WTC11 (cell line): ENCODE results near the gene SELENOS. TPM values are rescaled to one million over a fixed set of nuclear protein-coding genes. Genes with fewer than 3 reads are reported as not detected.

Source experiments
- ATAC-seq: fragments of 200-7000 bp; cut with Tn5 transposase; 2 replicates; pipeline ENCODE4 v1.10.0; 2021; ENCODE audit warnings: mild to moderate bottlenecking, moderate library complexity
- CTCF ChIA-PET: fragments of 300-600 bp; sonication (Branson Sonifier 250); formaldehyde crosslinking; loops from one replicate; lab custom pipeline; 2021; ENCODE audit warnings: antibody characterized with exemption; lab: Charles Lee
- POLR2A ChIA-PET: fragments of 350-600 bp; sonication (Branson Sonifier 250); formaldehyde crosslinking; loops from one replicate; lab custom pipeline; 2021; ENCODE audit warnings: antibody characterized with exemption; lab: Charles Lee
- DNase-seq: peaks from one replicate; pipeline ENCODE4 v3.0.0; 2021; ENCODE audit warnings: low spot score
- H3K27ac Mint-ChIP-seq: 2 replicates; pipeline ENCODE4 v1.8.0; 2021; ENCODE audit warnings: mixed read lengths
- H3K27me3 Mint-ChIP-seq: 2 replicates; pipeline ENCODE4 v1.8.0; 2021; ENCODE audit warnings: low read depth, mild to moderate bottlenecking, moderate library complexity, mixed read lengths
- H3K36me3 Mint-ChIP-seq: 2 replicates; pipeline ENCODE4 v1.8.0; 2021; ENCODE audit warnings: mixed read lengths
- H3K4me1 Mint-ChIP-seq: 2 replicates; pipeline ENCODE4 v1.8.0; 2022; ENCODE audit warnings: mixed read lengths
- H3K4me3 Mint-ChIP-seq: 2 replicates; pipeline ENCODE4 v1.8.0; 2021; ENCODE audit warnings: mild to moderate bottlenecking, moderate library complexity, mixed read lengths
- H3K9me3 Mint-ChIP-seq: 2 replicates; pipeline ENCODE4 v1.8.0; 2021; ENCODE audit warnings: mixed read lengths
- ELF4 ChIP-seq: sonication (generic); formaldehyde crosslinking; IDR thresholded peaks from 2 replicates; pipeline ENCODE4 v1.8.1; 2022; ENCODE audit warnings: low read depth, mild to moderate bottlenecking, moderate library complexity, missing genetic modification reagents
- ESRRA ChIP-seq: sonication (generic); formaldehyde crosslinking; IDR thresholded peaks from 2 replicates; pipeline ENCODE4 v1.8.1; 2022; ENCODE audit warnings: mild to moderate bottlenecking, missing genetic modification reagents, borderline replicate concordance
- ETV6 ChIP-seq: sonication (generic); formaldehyde crosslinking; IDR thresholded peaks from 2 replicates; pipeline ENCODE4 v1.8.1; 2022; ENCODE audit warnings: mild to moderate bottlenecking, missing genetic modification reagents
- FOXJ3 ChIP-seq: sonication (generic); formaldehyde crosslinking; IDR thresholded peaks from 2 replicates; pipeline ENCODE4 v1.9.0; 2021; ENCODE audit warnings: missing genetic modification reagents, mild to moderate bottlenecking, borderline replicate concordance
- JUN ChIP-seq: sonication (generic); formaldehyde crosslinking; IDR thresholded peaks from 2 replicates; pipeline ENCODE4 v1.8.0; 2023; ENCODE audit warnings: mild to moderate bottlenecking, missing genetic modification reagents
- MYBL2 ChIP-seq: sonication (generic); formaldehyde crosslinking; IDR thresholded peaks from 2 replicates; pipeline ENCODE4 v1.8.1; 2023; ENCODE audit warnings: mild to moderate bottlenecking, moderate library complexity, missing genetic modification reagents
- NFATC4 ChIP-seq: fragments of 250-450 bp; sonication (Bioruptor Pico); IDR thresholded peaks from 2 replicates; pipeline ENCODE4 v1.9.0; 2021; ENCODE audit warnings: mild to moderate bottlenecking
- NR1H2 ChIP-seq: sonication (generic); formaldehyde crosslinking; IDR thresholded peaks from 2 replicates; pipeline ENCODE4 v1.9.0; 2021; ENCODE audit warnings: mild to moderate bottlenecking, moderate library complexity, missing genetic modification reagents
- NR3C1 ChIP-seq: sonication (generic); formaldehyde crosslinking; conservative IDR thresholded peaks from 2 replicates; pipeline ENCODE4 v1.8.1; 2023; ENCODE audit warnings: low read depth, mild to moderate bottlenecking, missing genetic modification reagents
- TCF7 ChIP-seq: sonication (generic); formaldehyde crosslinking; IDR thresholded peaks from 2 replicates; pipeline ENCODE4 v1.8.0; 2022; ENCODE audit warnings: mild to moderate bottlenecking, low read depth, missing genetic modification reagents, moderate library complexity
- TEAD4 ChIP-seq: sonication (generic); formaldehyde crosslinking; IDR thresholded peaks from 2 replicates; pipeline ENCODE4 v1.8.0; 2022; ENCODE audit warnings: mild to moderate bottlenecking, missing genetic modification reagents
- ZBTB21 ChIP-seq: sonication (generic); formaldehyde crosslinking; IDR thresholded peaks from 2 replicates; pipeline ENCODE4 v1.8.1; 2023; ENCODE audit warnings: mild to moderate bottlenecking, missing genetic modification reagents, borderline replicate concordance
- ZNF232 ChIP-seq: sonication (generic); formaldehyde crosslinking; IDR thresholded peaks from 2 replicates; pipeline ENCODE4 v1.8.0; 2022; ENCODE audit warnings: mild to moderate bottlenecking, missing genetic modification reagents
- ZNF396 ChIP-seq: fragments of 250-450 bp; sonication (Bioruptor Pico); IDR thresholded peaks from 2 replicates; pipeline ENCODE4 v1.8.0; 2021; ENCODE audit warnings: mild to moderate bottlenecking, moderate library complexity, borderline replicate concordance
- total RNA-seq: library from RNA; stranded (reverse); gene quantifications from 3 replicates; pipeline ENCODE4 v1.2.3, GENCODE V29; 2021
- TF ChIP-seq, protein P1 (sequence below): sonication (generic); formaldehyde crosslinking; IDR thresholded peaks from 2 replicates; pipeline ENCODE4 v1.8.1; 2022; ENCODE audit warnings: mild to moderate bottlenecking, moderate library complexity, missing genetic modification reagents
- TF ChIP-seq, protein P2 (sequence below): sonication (generic); formaldehyde crosslinking; IDR thresholded peaks from 2 replicates; pipeline ENCODE4 v1.8.0; 2022; ENCODE audit warnings: missing genetic modification reagents
- TF ChIP-seq, protein P3 (sequence below): fragments of 200-600 bp; IDR thresholded peaks from 2 replicates; pipeline ENCODE4 v1.8.0; 2022; ENCODE audit warnings: antibody characterized with exemption
- TF ChIP-seq, protein P4 (sequence below): fragments of 250-450 bp; sonication (Bioruptor Pico); IDR thresholded peaks from 2 replicates; pipeline ENCODE4 v1.9.0; 2021; ENCODE audit warnings: mild to moderate bottlenecking
- TF ChIP-seq, protein P5 (sequence below): sonication (generic); formaldehyde crosslinking; IDR thresholded peaks from 2 replicates; pipeline ENCODE4 v1.8.0; 2022; ENCODE audit warnings: mild to moderate bottlenecking, missing genetic modification reagents
- TF ChIP-seq, protein P6 (sequence below): sonication (generic); formaldehyde crosslinking; IDR thresholded peaks from 2 replicates; pipeline ENCODE4 v1.8.1; 2022; ENCODE audit warnings: low read depth, missing genetic modification reagents, borderline replicate concordance

Gene SELENOS
- total RNA-seq, 1 experiment from 2014 or later = 43.8 TPM

DNA sequence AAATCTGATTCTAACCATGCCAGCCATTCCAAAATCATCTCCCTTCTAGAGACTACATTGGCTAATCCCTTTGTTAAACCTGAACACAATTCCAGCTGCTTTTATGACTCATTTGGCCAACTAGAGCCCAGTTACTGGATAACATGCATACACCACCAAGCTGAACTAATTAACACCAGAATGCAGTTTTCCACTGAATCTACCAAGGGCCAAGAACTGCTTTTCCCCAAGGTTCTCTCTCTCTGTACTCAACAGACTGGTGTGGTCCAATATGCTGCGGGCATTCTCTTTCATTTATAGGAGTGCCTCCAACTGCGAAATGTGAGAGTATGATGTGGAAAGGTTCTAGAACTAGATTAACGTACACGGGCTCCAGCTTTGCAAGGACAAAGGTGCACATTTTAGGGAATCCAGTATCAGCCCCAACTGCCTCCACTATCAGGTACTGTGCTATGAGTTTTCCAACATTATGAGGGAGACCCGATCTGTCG lies 26.9 kb downstream of the SELENOS start (continued):
- TF ChIP-seq, protein P1, sequence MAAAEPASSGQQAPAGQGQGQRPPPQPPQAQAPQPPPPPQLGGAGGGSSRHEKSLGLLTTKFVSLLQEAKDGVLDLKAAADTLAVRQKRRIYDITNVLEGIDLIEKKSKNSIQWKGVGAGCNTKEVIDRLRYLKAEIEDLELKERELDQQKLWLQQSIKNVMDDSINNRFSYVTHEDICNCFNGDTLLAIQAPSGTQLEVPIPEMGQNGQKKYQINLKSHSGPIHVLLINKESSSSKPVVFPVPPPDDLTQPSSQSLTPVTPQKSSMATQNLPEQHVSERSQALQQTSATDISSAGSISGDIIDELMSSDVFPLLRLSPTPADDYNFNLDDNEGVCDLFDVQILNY (CRISPR knock-in tag) = no peak
- TF ChIP-seq, protein P2, sequence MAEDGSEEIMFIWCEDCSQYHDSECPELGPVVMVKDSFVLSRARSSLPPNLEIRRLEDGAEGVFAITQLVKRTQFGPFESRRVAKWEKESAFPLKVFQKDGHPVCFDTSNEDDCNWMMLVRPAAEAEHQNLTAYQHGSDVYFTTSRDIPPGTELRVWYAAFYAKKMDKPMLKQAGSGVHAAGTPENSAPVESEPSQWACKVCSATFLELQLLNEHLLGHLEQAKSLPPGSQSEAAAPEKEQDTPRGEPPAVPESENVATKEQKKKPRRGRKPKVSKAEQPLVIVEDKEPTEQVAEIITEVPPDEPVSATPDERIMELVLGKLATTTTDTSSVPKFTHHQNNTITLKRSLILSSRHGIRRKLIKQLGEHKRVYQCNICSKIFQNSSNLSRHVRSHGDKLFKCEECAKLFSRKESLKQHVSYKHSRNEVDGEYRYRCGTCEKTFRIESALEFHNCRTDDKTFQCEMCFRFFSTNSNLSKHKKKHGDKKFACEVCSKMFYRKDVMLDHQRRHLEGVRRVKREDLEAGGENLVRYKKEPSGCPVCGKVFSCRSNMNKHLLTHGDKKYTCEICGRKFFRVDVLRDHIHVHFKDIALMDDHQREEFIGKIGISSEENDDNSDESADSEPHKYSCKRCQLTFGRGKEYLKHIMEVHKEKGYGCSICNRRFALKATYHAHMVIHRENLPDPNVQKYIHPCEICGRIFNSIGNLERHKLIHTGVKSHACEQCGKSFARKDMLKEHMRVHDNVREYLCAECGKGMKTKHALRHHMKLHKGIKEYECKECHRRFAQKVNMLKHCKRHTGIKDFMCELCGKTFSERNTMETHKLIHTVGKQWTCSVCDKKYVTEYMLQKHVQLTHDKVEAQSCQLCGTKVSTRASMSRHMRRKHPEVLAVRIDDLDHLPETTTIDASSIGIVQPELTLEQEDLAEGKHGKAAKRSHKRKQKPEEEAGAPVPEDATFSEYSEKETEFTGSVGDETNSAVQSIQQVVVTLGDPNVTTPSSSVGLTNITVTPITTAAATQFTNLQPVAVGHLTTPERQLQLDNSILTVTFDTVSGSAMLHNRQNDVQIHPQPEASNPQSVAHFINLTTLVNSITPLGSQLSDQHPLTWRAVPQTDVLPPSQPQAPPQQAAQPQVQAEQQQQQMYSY = no peak
- TF ChIP-seq MYBL2 (CRISPR knock-in tag) (no peak), ZNF232 (no peak), ZBTB21 (no peak), FOXJ3 (CRISPR knock-in tag) (no peak), ZNF396 (CRISPR knock-in tag) (no peak), TCF7 (CRISPR knock-in tag) (no peak), NR1H2 (no peak)
- TF ChIP-seq, protein P3, sequence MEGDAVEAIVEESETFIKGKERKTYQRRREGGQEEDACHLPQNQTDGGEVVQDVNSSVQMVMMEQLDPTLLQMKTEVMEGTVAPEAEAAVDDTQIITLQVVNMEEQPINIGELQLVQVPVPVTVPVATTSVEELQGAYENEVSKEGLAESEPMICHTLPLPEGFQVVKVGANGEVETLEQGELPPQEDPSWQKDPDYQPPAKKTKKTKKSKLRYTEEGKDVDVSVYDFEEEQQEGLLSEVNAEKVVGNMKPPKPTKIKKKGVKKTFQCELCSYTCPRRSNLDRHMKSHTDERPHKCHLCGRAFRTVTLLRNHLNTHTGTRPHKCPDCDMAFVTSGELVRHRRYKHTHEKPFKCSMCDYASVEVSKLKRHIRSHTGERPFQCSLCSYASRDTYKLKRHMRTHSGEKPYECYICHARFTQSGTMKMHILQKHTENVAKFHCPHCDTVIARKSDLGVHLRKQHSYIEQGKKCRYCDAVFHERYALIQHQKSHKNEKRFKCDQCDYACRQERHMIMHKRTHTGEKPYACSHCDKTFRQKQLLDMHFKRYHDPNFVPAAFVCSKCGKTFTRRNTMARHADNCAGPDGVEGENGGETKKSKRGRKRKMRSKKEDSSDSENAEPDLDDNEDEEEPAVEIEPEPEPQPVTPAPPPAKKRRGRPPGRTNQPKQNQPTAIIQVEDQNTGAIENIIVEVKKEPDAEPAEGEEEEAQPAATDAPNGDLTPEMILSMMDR = no peak

DNA sequence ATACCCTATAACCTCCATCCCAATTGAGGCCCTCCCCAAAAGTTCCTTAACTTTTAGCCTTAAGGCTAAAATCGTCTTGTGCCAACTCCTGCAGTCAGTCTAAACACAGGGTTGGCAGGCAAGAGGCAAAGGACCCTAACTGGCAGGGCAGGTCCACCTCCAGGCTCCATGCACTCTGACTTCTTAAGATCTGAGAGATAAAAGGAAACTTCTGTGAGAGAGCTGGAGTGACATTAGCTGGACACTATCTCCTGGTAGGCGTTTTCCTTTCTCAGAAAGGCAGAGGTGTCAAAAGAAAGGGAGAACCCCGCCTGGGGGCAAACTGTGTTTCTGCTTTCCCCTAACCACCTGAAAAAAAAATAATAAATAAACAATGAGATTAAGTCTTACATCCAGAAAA lies 29.0 kb downstream of the SELENOS start:
- Mint-ChIP-seq H3K36me3 (peaks cover 14% of the 10 kb centered on the region; the same call in 1 of the 2 replicates), H3K4me1 (peaks cover 75% of the 10 kb centered on the region), H3K4me3 (peak overlapping the region; percentile 38), H3K27ac (no peak overlapping the region), H3K9me3 (no peaks in the 10 kb centered on the region), H3K27me3 (no peaks in the 10 kb centered on the region)
- ATAC-seq = no peak
- ChIA-PET POLR2A (interaction anchor here (0.6 kb wide), 1 partner anchor 130 kb away, joined by 3 read pairs; no protein-coding TSS in a partner anchor), CTCF (interaction anchor here (0.8 to 4.7 kb wide), 3 partner anchors 114 to 241 kb away, joined by 3 to 20 read pairs (median 4); no protein-coding TSS in a partner anchor)
- no peak for DNase-seq
- TF ChIP-seq JUN (CRISPR knock-in tag) (no peak), NR1H2 (no peak), ELF4 (no peak), ETV6 (CRISPR knock-in tag) (no peak), TCF7 (CRISPR knock-in tag) (no peak), TEAD4 (CRISPR knock-in tag) (no peak), ESRRA (no peak), NR3C1 (CRISPR knock-in tag) (no peak), NFATC4 (no peak)
- TF ChIP-seq, protein P4, sequence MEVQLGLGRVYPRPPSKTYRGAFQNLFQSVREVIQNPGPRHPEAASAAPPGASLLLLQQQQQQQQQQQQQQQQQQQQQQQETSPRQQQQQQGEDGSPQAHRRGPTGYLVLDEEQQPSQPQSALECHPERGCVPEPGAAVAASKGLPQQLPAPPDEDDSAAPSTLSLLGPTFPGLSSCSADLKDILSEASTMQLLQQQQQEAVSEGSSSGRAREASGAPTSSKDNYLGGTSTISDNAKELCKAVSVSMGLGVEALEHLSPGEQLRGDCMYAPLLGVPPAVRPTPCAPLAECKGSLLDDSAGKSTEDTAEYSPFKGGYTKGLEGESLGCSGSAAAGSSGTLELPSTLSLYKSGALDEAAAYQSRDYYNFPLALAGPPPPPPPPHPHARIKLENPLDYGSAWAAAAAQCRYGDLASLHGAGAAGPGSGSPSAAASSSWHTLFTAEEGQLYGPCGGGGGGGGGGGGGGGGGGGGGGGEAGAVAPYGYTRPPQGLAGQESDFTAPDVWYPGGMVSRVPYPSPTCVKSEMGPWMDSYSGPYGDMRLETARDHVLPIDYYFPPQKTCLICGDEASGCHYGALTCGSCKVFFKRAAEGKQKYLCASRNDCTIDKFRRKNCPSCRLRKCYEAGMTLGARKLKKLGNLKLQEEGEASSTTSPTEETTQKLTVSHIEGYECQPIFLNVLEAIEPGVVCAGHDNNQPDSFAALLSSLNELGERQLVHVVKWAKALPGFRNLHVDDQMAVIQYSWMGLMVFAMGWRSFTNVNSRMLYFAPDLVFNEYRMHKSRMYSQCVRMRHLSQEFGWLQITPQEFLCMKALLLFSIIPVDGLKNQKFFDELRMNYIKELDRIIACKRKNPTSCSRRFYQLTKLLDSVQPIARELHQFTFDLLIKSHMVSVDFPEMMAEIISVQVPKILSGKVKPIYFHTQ (CRISPR knock-in tag) = no peak
- TF ChIP-seq, protein P5, sequence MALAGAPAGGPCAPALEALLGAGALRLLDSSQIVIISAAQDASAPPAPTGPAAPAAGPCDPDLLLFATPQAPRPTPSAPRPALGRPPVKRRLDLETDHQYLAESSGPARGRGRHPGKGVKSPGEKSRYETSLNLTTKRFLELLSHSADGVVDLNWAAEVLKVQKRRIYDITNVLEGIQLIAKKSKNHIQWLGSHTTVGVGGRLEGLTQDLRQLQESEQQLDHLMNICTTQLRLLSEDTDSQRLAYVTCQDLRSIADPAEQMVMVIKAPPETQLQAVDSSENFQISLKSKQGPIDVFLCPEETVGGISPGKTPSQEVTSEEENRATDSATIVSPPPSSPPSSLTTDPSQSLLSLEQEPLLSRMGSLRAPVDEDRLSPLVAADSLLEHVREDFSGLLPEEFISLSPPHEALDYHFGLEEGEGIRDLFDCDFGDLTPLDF (CRISPR knock-in tag) = no peak
- TF ChIP-seq, protein P6, sequence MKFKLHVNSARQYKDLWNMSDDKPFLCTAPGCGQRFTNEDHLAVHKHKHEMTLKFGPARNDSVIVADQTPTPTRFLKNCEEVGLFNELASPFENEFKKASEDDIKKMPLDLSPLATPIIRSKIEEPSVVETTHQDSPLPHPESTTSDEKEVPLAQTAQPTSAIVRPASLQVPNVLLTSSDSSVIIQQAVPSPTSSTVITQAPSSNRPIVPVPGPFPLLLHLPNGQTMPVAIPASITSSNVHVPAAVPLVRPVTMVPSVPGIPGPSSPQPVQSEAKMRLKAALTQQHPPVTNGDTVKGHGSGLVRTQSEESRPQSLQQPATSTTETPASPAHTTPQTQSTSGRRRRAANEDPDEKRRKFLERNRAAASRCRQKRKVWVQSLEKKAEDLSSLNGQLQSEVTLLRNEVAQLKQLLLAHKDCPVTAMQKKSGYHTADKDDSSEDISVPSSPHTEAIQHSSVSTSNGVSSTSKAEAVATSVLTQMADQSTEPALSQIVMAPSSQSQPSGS = no peak
- TF ChIP-seq, protein P3 = no peak
- TF ChIP-seq, protein P1 (CRISPR knock-in tag) = no peak
